HTR-8/SVneo (cell line): Measurements from ENCODE around the gene GRIPAP1.

Source experiments
- DNase-seq: peaks from one replicate; pipeline ENCODE4 v3.0.0; 2011; ENCODE audit warnings: low spot score, mixed read lengths; ENCODE audit not compliant: insufficient read length
- FAIRE-seq: peaks from 2 replicates; lab custom pipeline; 2011; peaks lifted over from hg19 to GRCh38; lab: Jason Lieb, UNC

Gene GRIPAP1

DNA sequence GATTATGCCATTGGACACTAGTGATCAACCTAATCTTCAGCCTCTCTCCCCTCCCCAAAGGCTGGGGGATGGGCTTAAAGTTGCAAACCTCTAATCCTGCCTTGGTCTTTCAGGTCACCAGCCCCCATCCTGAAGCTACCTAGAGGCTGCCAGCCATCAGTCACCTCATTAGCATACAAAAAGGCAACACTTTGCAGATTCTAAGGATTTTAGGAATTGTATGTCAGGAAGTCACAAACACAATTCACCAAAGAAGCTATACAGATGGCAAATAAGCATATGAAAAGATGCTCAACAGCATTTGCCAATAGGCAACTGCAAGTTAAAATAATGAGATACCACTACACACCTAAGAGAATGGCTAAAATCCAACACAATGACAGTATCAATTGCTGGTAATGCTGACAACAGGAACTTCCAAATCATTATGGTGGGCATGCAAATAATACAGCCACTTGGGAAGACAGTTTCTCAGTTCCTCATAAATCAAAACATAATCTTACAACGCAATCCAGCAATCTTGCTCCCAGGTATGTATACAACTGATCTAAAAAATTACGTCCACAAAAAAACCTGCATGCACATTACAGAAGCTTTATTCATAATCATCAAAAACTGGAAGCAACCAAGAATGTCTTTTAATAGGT is 74.2 kb downstream of the GRIPAP1 start:
- FAIRE-seq (no peak), DNase-seq (no peak)

GRCh38 chrX:48927123-48927522 is 74.9 kb downstream of the GRIPAP1 start:
- DNase-seq (no peak), FAIRE-seq (no peak)

DNA sequence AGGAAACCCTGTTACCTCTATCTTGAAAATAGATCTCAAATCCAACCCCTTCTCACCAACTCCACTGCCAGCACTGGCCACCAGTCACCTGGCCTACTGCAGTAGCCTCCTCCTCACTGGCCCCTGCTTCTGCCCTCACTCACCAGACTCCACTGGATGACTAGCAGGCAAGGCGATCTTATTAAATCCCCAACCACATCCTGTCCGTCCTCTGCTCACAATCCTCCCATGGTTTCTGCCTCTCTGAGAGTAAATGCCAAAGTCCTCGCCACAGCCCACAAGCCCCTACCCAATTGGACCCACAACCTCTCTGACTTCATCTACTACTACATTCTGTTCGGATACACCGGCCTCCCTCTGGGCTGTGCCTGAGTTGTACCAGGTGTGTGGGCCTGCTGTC is 77.8 kb downstream of the GRIPAP1 start:
- DNase-seq (no peak), FAIRE-seq (no peak)

DNA sequence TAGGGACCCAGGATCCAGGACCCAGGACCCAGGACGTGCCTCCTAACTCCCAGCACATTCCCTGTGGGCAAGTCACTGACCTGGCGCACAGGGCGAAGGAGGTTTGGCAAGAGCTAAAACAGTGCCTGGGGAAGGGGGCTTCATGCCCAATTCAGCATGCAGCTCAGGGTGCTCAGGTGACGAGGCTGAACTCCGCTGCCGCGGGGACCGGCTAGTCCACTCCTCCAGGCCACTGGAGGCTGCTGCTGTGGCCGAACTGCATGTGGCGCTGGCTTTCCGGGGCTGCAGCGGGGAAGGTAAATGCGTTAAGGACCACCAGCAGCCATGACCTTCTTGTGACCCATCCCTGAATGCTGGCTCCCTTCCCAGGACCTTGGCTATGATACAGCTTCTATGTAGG is 78.3 kb downstream of the GRIPAP1 start:
- DNase-seq (no peak), FAIRE-seq (no peak)
